SK-N-SH treated with all-trans-retinoic acid at 6 μM for 48 hours (cell line): ENCODE results near the gene RHBDL2.
A peak's percentile ranks its signal among the peaks of the same experiment; 100 is the strongest.

Source experiments
- ATAC-seq: fragments of 200-7000 bp; cut with Tn5 transposase; 3 replicates; pipeline ENCODE4 v1.9.1; 2020; ENCODE audit warnings: mild to moderate bottlenecking, moderate library complexity
- ARNTL ChIP-seq: fragments of 450-650 bp; formaldehyde crosslinking; IDR thresholded peaks from 2 replicates; pipeline ENCODE4 v1.5.0; 2020; ENCODE audit warnings: low read depth, mild to moderate bottlenecking, moderate library complexity, borderline replicate concordance
- BACH2 ChIP-seq: fragments of 250-450 bp; sonication (Bioruptor Pico); IDR thresholded peaks from 2 replicates; pipeline ENCODE4 v1.9.0; 2021; ENCODE audit warnings: mild to moderate bottlenecking, borderline replicate concordance
- CSDC2 ChIP-seq: fragments of 250-450 bp; sonication (Bioruptor Pico); IDR thresholded peaks from 2 replicates; pipeline ENCODE4 v1.5.0; 2020; ENCODE audit warnings: mild to moderate bottlenecking, moderate library complexity
- ESRRG ChIP-seq: fragments of 250-450 bp; sonication (Bioruptor Pico); IDR thresholded peaks from 2 replicates; pipeline ENCODE4 v1.6.1; 2021; ENCODE audit warnings: mild to moderate bottlenecking
- GLIS3 ChIP-seq: fragments of 250-450 bp; sonication (Bioruptor Pico); IDR thresholded peaks from 2 replicates; pipeline ENCODE4 v1.5.0; 2020; ENCODE audit warnings: mild to moderate bottlenecking, moderate library complexity
- ISL1 ChIP-seq: fragments of 250-450 bp; sonication (Bioruptor Pico); IDR thresholded peaks from 2 replicates; pipeline ENCODE4 v2.1.2; 2022; ENCODE audit warnings: mild to moderate bottlenecking, moderate library complexity
- OSR1 ChIP-seq: fragments of 250-450 bp; sonication (Bioruptor Pico); IDR thresholded peaks from 2 replicates; pipeline ENCODE4 v1.8.0; 2022; ENCODE audit warnings: moderate library complexity, mild to moderate bottlenecking, inconsistent platforms
- PPARA ChIP-seq: fragments of 250-450 bp; sonication (Bioruptor Pico); IDR thresholded peaks from 2 replicates; pipeline ENCODE4 v1.5.0; 2020; ENCODE audit warnings: mild to moderate bottlenecking, borderline replicate concordance
- RARB ChIP-seq: fragments of 250-450 bp; sonication (Bioruptor Pico); IDR thresholded peaks from 2 replicates; pipeline ENCODE4 v1.8.0; 2021; ENCODE audit warnings: mild to moderate bottlenecking, moderate library complexity
- TCF4 ChIP-seq: fragments of 250-450 bp; sonication (Bioruptor Pico); IDR thresholded peaks from 2 replicates; pipeline ENCODE4 v1.8.0; 2021; ENCODE audit warnings: mild to moderate bottlenecking, moderate library complexity, borderline replicate concordance
- TOX ChIP-seq: fragments of 250-450 bp; sonication (Bioruptor Pico); IDR thresholded peaks from 2 replicates; pipeline ENCODE4 v1.8.0; 2021; ENCODE audit warnings: mild to moderate bottlenecking, moderate library complexity, borderline replicate concordance
- ZFP3 ChIP-seq: fragments of 250-450 bp; sonication (Bioruptor Pico); IDR thresholded peaks from 2 replicates; pipeline ENCODE4 v1.5.0; 2020; ENCODE audit warnings: mild to moderate bottlenecking, moderate library complexity
- ZFP30 ChIP-seq: fragments of 450-650 bp; formaldehyde crosslinking; IDR thresholded peaks from 2 replicates; pipeline ENCODE4 v1.5.0; 2022; ENCODE audit warnings: mild to moderate bottlenecking, moderate library complexity
- ZNF565 ChIP-seq: fragments of 450-650 bp; formaldehyde crosslinking; conservative IDR thresholded peaks from 2 replicates; pipeline ENCODE4 v1.5.0; 2020; ENCODE audit warnings: low read depth, mild to moderate bottlenecking, moderate library complexity
- ZNF70 ChIP-seq: fragments of 450-650 bp; formaldehyde crosslinking; IDR thresholded peaks from 2 replicates; pipeline ENCODE4 v1.5.0; 2020; ENCODE audit warnings: mild to moderate bottlenecking, moderate library complexity
- ZNF8 ChIP-seq: fragments of 450-650 bp; formaldehyde crosslinking; IDR thresholded peaks from 2 replicates; pipeline ENCODE4 v1.5.0; 2020; ENCODE audit warnings: mild to moderate bottlenecking, moderate library complexity
- TF ChIP-seq, protein P1 (sequence below): fragments of 250-450 bp; sonication (Bioruptor Pico); IDR thresholded peaks from 2 replicates; pipeline ENCODE4 v1.5.0; 2020; ENCODE audit warnings: mild to moderate bottlenecking, moderate library complexity
- TF ChIP-seq, protein P2 (sequence below): fragments of 250-450 bp; sonication (Bioruptor Pico); IDR thresholded peaks from 2 replicates; pipeline ENCODE4 v1.8.0; 2021; ENCODE audit warnings: low read depth, mild to moderate bottlenecking, moderate library complexity, borderline replicate concordance
- TF ChIP-seq, protein P3 (sequence below): fragments of 250-450 bp; sonication (Bioruptor Pico); IDR thresholded peaks from 2 replicates; pipeline ENCODE4 v1.5.1; 2020; ENCODE audit warnings: low read depth, mild to moderate bottlenecking, moderate library complexity

The RHBDL2 gene

DNA sequence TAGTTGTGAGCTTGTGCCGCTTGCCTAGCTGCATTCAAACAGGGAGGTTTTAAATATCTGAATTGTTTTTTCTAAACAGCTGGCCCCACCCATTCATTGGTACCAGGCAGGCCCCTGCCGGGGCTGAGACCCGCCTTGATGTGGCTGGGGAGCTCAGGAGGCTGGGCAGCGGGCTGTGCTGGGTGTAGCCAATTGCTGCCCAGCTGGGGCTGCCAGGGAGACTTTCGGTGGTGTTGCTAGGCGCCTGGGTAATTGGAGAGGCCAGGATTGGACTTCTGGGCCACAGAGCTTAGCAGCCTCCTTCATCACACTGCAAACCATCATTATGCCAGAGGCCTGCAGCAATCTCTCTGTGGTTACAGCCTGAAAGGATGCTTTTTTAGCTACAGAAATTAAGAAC is 12.2 kb downstream of the RHBDL2 start (continued):
- TF ChIP-seq, protein P1, sequence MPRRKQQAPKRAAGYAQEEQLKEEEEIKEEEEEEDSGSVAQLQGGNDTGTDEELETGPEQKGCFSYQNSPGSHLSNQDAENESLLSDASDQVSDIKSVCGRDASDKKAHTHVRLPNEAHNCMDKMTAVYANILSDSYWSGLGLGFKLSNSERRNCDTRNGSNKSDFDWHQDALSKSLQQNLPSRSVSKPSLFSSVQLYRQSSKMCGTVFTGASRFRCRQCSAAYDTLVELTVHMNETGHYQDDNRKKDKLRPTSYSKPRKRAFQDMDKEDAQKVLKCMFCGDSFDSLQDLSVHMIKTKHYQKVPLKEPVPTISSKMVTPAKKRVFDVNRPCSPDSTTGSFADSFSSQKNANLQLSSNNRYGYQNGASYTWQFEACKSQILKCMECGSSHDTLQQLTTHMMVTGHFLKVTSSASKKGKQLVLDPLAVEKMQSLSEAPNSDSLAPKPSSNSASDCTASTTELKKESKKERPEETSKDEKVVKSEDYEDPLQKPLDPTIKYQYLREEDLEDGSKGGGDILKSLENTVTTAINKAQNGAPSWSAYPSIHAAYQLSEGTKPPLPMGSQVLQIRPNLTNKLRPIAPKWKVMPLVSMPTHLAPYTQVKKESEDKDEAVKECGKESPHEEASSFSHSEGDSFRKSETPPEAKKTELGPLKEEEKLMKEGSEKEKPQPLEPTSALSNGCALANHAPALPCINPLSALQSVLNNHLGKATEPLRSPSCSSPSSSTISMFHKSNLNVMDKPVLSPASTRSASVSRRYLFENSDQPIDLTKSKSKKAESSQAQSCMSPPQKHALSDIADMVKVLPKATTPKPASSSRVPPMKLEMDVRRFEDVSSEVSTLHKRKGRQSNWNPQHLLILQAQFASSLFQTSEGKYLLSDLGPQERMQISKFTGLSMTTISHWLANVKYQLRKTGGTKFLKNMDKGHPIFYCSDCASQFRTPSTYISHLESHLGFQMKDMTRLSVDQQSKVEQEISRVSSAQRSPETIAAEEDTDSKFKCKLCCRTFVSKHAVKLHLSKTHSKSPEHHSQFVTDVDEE (CRISPR knock-in tag) = no peak
- TF ChIP-seq CSDC2 (CRISPR knock-in tag) (no peak), TOX (CRISPR knock-in tag) (no peak), GLIS3 (CRISPR knock-in tag) (no peak), ZFP30 (no peak), TCF4 (CRISPR knock-in tag) (no peak)

GRCh38 chr1:38929054-38929453 is 12.6 kb downstream of the RHBDL2 start:
- TF ChIP-seq RARB (CRISPR knock-in tag) (no peak), TCF4 (CRISPR knock-in tag) (no peak), ZNF8 (CRISPR knock-in tag) (no peak), ESRRG (CRISPR knock-in tag) (no peak), OSR1 (no peak), TOX (CRISPR knock-in tag) (no peak), GLIS3 (CRISPR knock-in tag) (no peak), ZFP3 (no peak), ZFP30 (no peak), ZNF565 (no peak)
- TF ChIP-seq, protein P2, sequence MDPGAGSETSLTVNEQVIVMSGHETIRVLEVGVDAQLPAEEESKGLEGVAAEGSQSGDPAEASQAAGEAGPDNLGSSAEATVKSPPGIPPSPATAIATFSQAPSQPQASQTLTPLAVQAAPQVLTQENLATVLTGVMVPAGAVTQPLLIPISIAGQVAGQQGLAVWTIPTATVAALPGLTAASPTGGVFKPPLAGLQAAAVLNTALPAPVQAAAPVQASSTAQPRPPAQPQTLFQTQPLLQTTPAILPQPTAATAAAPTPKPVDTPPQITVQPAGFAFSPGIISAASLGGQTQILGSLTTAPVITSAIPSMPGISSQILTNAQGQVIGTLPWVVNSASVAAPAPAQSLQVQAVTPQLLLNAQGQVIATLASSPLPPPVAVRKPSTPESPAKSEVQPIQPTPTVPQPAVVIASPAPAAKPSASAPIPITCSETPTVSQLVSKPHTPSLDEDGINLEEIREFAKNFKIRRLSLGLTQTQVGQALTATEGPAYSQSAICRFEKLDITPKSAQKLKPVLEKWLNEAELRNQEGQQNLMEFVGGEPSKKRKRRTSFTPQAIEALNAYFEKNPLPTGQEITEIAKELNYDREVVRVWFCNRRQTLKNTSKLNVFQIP (CRISPR knock-in tag) = no peak
- TF ChIP-seq, protein P3, sequence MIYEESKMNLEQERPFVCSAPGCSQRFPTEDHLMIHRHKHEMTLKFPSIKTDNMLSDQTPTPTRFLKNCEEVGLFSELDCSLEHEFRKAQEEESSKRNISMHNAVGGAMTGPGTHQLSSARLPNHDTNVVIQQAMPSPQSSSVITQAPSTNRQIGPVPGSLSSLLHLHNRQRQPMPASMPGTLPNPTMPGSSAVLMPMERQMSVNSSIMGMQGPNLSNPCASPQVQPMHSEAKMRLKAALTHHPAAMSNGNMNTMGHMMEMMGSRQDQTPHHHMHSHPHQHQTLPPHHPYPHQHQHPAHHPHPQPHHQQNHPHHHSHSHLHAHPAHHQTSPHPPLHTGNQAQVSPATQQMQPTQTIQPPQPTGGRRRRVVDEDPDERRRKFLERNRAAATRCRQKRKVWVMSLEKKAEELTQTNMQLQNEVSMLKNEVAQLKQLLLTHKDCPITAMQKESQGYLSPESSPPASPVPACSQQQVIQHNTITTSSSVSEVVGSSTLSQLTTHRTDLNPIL = no peak
- TF ChIP-seq, protein P1 (CRISPR knock-in tag) = no peak
- no peak for ATAC-seq

- ATAC-seq = peak; percentile 24; the same call in 1 of the 3 replicates
- TF ChIP-seq RARB (CRISPR knock-in tag) (no peak), GLIS3 (CRISPR knock-in tag) (no peak), ZNF70 (CRISPR knock-in tag) (no peak), OSR1 (no peak), ISL1 (CRISPR knock-in tag) (no peak), ARNTL (CRISPR knock-in tag) (no peak), TCF4 (CRISPR knock-in tag) (no peak), CSDC2 (CRISPR knock-in tag) (no peak), PPARA (CRISPR knock-in tag) (no peak), BACH2 (CRISPR knock-in tag) (no peak)
- TF ChIP-seq, protein P2 (CRISPR knock-in tag) = no peak
- TF ChIP-seq, protein P1 (CRISPR knock-in tag) = no peak
These were observed 15.5 kb downstream of the RHBDL2 start for GRCh38 chr1:38926091-38926490.
